ENCODE data around the gene SAMD9.
"Not testable (repeated sequence)": the region's sequence is repeated elsewhere in the genome, so short reads cannot be mapped to it uniquely, and the experiment has no call there.

The SAMD9 gene

DNA sequence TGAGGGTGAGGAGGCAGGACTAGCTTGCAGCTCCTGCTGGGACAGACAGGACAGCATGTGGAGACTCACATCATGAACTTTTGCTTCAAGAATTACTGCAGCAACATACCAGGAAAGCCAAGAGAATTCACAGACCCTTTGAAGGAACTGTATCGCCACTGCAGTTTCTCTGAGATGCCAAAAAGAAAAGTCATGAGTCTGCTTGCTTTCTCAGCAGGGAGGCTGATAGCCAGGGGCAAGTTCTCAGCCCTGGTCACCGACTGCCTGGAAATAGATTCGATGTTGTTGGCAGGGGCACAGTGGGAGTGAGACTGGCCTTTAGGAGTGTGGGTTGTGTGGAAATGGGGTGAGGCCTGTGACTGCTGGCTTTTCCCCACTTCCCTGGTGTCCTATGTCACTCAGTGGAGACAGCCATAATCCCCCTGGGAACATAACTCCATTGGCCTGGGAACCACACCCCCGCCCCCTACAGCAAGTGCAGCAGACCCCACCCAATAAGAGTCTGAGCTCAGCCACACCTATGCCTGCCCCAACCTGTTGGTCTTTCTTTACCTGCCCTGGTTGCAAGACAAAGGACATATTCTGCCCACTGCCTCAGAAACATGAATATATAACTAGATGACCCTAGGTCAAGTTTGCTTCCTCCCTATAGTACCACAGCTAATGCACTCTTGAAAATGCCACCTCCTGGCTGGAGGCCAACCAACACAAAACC is 1.6 kb upstream of the SAMD9 start:
- DNase-seq, result no peak

DNA sequence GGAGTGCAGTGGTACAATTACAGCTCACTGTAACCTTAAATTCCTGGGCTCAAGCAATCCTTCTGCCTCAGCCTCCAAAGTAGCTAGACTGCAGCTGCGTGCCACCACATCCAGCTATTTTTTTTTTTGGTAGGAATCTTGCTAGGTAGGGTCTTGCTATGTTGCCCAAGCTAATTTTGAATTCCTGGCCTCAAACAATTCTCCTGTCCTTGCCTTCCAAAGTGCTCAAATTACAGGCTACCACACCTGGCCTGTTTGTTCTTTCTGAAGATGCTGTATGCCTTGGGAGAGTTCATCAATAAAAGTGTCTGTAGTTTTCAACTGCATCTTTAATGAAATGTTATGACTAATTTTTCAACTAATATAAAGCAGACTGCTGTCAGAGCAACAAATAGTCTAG is 452 bp downstream of the SAMD9 start:
- no peak for DNase-seq

DNA sequence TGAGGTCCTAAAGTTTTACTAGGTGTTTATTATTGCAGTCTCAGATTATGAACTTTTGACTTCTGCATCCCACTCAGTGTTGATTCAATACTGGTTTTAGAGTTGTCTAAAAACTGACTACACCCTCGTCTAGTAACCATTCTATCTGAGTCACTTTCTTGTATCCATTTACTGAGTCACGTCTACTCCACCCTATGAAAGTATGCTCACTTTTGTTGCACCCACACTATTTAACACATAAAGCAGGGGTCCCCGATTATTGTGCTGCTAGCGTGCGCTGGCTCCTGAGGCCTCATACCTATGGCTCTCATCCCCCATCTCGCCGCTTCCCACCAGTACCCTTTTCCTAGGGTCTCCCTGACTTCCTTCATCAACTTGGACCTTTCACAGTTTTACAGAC is 2.0 kb downstream of the SAMD9 start:
- no peak for DNase-seq

DNA sequence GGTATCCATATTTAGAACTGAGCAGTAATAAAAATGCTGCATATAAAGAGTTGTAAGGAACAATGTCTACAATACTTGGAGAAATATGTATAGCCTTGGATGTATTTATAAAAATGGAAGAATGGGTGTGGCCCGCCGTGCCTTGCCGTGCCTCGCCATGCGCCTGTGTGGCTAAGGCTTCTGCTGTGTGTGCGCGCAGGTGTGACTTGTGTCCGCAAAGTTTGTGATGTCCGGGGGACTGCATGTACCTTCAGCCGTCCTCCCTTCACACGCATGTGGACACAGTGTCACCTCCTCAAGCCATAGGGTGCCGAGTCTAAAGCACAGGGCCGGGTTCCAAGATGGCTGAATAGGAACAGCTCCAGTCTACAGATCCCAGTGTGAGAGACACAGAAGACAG is 9.8 kb downstream of the SAMD9 start:
- DNase-seq, result no peak

DNA sequence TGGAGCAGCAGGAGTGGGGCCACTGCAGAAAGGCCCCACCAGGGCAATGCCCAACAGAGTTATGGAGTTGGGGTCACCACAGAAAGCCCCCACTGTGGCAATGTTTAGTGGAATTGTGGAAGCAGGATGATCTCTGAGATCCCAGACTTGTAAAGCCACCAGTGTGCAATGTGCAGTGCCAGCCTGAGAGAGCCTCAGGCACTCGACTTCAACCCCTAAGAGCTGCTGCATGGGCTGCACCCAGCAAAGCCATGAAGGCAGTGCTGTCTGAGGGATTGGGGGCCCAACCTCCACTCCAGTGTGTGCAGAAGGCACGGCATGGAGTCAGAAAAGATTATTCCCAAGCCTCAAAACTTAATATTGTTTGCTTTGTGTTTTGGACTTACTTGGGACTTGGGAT is 20.4 kb downstream of the SAMD9 start:
- DNase-seq, result no peak

DNA sequence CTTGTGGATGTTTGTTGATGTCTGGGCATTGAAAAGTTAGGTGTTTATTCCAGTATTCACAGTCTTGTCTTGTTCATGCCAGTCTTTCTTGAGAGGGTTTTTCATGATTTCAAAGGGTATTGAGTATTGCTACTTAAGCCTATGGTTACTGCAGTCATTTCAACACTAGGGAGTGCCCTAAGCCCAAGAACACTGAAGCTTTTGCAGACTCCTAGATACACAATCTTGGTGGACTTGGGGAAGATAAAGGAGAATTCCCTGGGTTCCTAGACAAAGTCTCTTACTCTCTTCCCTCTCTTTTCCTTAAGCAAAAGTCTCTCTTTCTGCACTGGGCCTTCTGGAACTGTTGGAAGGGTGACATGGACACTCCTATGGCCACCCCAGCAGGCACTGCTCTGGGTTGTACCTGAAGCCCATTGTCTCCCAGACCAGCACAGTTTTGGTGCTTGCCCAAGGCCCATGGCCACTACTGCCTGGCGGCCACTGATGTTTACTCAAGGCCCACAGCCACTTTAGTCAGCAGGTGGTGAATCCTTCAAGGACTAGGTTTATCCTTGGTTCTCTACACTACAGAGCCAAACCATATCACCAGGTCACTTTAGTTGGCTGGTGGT is 24.9 kb downstream of the SAMD9 start:
- DNase-seq, result no peak

DNA sequence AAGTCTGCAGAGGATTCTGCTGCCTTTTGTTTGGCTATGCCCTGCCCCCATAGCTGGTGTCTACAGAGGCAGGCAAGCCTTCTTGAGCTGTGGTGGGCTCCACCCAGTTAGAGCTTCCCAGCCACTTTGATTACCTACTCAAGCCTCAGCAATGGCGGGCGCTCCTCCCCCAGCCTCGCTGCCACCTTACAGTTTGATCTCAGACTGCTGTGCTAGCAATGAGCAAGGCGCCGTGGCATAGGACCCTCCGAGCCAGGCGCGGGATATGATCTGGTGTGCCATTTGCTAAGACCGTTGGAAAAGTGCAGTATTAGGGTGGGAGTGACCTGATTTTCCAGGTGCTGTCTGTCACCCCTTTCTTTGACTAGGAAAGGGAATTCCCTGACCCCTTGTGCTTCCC is 44.4 kb downstream of the SAMD9 start:
- not testable (repeated sequence) for DNase-seq

DNA sequence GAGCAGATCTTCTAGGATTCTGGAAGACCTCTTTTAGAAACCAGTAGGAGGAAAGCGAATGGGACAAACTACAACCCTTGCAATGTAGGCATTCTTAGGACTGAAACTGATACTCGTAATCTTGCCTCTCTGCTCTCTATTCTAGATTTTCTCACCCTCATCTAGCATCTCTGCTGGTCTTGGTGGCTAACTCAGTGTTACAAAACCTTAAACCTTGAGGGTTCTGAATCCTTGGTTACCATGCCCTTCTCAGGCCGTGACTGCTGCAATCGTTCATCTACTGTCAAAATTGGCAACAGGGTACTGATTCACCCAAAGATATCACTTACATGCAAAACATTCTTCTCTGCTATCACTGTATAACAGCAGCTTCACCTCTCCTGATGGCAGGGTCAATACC is 55.2 kb downstream of the SAMD9 start:
- no peak for DNase-seq

DNA sequence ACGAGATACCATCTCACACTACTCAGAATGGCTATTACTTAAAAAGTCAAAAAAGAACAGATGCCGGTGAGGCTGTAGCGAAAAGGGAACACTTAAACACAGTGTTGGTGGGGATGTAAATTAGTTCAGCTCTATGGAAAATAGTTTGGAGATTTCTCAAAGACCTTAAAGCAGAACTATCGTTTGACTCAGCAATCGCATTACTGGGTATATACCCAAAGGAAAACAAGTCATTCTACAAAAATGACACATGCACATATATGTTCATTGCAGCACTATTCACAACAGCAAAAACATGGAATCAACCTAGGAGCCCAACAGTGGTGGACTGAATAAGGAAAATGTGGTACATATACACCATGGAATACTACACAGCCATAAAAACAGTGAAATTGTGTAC is 56.9 kb downstream of the SAMD9 start:
- DNase-seq, result no peak

DNA sequence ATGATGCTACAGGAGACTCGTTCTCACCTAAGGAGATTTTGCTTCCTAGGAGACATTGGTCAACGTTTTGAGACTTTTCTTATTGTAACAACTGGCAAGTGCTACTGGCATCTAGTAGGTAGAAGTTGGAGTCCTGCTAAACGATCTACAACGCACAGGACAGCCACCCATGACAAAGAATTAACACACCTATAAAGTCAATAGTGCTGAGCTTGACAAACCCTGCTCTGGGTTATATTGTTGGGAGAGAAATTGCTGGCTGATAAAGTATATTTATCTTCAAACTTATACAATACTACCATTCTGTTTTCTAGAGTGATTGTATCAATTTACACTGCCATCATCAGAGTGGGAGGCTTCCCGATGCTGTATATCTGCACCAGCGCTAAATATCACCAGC is 57.8 kb downstream of the SAMD9 start:
- no peak for DNase-seq

DNA sequence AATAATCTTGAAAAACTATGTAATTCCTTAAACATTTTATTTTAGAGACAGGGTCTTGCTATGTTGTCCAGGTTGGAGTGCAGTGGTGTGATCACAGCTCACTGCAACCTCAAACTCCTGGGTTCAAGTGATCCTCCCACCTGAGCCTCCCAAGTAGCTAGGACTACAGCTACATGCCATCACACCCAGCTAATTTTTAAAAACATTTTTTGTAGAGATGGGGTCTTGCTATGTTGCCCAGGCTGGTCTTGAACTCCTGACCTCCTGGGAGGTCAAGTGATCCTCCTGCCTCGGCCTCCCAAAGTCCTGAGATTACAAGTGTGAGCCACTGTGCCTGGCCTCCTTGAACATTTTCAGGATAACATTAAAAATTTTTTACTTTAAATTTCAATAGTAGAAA is 61.2 kb downstream of the SAMD9 start:
- DNase-seq, result not testable (repeated sequence)

DNA sequence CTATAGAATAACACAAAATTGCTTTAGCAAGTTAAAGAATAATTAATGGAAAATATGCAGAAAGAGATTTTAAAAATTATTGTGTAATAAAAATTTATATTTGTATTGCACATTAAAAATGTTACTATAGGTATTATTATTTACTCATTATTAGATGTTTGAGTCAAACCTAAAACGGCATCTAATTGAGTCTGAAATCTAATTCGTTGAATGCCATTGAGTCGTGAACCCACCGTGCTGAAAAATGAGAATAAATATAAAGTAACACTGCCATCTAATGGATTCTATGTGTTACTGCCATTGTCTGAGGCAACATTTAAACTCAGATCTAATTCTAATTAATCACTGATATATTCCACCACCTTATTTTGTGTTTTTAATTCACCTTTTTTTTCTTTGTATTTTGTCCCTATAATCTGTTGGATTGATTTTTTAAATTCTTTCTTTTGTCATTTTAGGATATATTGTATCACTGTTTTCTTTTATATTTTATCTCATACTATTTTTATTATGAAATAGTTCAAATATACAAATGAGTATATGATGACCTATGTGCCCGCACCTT is 62.2 kb downstream of the SAMD9 start:
- peak; percentile 45 for DNase-seq

DNA sequence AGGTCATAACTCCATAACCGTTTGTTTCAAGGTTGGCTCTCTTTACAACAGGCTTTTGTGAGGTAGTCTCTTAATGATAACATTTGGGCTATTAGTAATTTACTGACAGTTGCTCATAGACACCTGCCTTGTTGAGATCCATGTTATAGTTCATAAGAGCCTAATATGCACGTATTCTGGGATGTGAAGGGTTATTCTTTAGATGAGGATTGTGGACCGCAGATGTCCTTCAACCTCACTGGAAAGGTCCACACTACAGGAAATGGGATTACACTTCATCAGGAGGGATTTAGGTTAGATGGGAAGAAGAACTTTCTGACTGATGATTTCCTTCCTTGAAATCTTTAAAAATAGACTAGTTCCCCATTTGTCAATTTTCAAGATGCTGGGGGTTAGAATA is 62.8 kb downstream of the SAMD9 start:
- DNase-seq, result no peak

DNA sequence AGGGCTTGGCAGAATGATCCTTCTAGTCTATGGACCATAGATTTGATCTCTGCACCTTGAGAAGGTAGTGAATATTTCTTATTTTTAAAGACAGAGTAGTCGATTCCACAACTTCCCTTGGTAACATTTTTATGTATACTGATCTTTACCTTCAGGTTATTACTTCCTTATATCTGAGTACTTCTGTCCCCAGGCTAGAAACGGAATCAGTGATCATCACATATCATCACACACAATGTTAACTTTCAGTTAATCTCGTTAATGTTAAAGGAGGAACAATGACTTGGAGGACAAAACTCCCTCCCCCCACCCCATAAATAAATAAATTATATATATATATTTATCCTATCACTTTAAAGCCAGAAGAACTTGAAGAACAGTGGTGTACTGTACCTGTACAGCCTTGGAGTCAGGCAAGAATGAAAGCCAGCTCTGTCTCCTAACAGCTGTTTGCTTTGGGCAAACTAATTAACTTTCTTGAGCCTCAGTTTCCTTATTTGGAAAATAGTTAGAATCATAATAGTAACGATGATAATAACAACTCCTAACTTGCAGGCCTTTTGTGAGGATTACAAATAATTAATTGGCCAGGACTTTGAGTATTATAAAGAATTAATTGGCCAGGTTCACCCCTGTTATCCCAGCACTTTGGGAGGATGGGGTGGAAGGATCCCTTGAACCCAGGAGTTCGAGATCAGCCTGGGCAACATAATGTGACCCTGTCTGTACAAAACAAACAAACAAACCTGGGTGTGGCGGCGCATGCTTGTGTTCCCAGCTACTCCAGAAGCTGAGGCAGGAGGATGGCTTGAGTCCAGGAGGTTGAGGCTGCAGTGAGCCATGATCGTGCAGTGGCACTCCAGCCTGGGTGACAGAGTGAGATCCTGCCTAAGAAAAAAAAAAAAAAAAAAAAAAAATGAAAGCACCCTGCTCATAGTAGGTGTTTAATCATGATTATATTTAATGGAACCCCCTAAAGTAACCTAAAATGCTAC is 63.5 kb downstream of the SAMD9 start:
- DNase-seq, result no peak

DNA sequence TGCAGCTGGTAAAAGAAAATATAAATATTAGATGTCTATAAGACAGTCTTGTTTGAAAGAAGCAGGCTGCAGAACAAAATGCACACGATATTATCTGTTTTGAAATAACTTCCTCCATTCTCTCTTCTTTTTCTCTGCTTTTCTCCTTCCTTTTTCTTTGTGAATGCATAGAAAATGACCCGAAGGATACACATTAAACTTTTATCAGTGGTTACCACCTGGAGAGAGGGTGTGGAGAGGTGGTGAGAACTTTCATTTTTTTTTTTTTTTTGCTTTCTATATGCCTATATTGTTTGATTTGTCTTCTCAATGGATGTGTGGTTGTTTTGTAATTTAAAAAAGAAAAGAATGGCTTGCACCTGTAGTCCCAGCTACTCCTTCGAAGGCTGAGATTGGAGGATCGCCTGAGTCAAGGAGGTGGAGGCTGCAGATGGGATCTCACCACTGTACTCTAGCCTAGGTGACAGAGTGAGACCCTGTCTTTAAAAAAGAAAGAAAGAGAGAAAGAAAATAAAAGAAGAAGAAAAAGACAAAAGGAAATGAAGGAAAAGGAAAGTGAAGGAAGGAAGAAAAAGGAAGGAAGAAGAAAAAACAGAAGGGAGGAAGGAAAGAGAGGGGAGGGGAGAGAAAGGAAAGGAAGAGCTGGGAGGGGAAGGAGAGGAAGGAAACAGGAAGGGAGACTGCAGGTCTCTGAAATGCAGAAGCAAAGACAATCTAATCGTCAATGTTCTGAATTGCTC is 64.4 kb downstream of the SAMD9 start:
- no peak for DNase-seq

DNA sequence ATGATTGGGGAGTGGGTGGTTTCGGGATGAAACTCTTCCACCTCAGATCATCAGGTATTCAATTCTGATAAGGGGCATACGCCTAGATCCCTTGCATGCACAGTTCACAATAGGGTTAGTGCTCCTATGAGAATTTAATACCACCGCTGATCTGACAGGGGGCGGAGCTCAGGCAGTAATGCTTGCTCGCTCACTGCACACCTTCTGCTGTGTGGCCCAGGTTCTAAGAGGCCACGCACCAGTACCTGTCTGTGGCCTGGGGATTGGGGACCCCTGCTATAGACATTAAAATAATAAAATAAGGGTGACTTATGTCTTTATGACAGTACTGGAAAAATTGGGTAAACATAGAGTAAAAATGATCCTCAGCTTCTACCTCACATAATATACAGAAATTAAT is 66.1 kb downstream of the SAMD9 start:
- DNase-seq, result no peak

Data from midbrain (tissue), 1 donor.